C4-2B (cell line): ENCODE data around the gene CALCOCO1.

Source experiments
- ZFX ChIP-seq: fragments of 450-650 bp; IDR thresholded peaks from 2 replicates; pipeline ENCODE4 v1.6.1; 2017
- TF ChIP-seq, protein P1 (sequence below): fragments of 450-650 bp; conservative IDR thresholded peaks from 2 replicates; pipeline ENCODE4 v1.5.1; 2017; ENCODE audit warnings: mild to moderate bottlenecking

- TF ChIP-seq, protein P1, sequence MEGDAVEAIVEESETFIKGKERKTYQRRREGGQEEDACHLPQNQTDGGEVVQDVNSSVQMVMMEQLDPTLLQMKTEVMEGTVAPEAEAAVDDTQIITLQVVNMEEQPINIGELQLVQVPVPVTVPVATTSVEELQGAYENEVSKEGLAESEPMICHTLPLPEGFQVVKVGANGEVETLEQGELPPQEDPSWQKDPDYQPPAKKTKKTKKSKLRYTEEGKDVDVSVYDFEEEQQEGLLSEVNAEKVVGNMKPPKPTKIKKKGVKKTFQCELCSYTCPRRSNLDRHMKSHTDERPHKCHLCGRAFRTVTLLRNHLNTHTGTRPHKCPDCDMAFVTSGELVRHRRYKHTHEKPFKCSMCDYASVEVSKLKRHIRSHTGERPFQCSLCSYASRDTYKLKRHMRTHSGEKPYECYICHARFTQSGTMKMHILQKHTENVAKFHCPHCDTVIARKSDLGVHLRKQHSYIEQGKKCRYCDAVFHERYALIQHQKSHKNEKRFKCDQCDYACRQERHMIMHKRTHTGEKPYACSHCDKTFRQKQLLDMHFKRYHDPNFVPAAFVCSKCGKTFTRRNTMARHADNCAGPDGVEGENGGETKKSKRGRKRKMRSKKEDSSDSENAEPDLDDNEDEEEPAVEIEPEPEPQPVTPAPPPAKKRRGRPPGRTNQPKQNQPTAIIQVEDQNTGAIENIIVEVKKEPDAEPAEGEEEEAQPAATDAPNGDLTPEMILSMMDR = no peak
- no peak for TF ChIP-seq ZFX
These were observed 10.0 kb upstream of the CALCOCO1 start for GRCh38 chr12:53737093-53737808.
